Urinary bladder (tissue), 4 donors: Measurements from ENCODE around the gene CENPL. TPM values are rescaled to one million over a fixed set of nuclear protein-coding genes. Genes with fewer than 3 reads are reported as not detected.

Experiments
- DNase-seq: peaks from one replicate; pipeline ENCODE4 v3.0.0-alpha.2; 2015; ENCODE audit errors: extremely low spot score
- H3K27ac ChIP-seq: one replicate; pipeline ENCODE4 v1.5.1; 2013; ENCODE audit warnings: low read depth, mild to moderate bottlenecking, moderate library complexity
- H3K36me3 ChIP-seq: one replicate; pipeline ENCODE4 v1.6.1; 2013; ENCODE audit warnings: mild to moderate bottlenecking, moderate library complexity; ENCODE audit not compliant: insufficient read depth
- H3K4me1 ChIP-seq: one replicate; pipeline ENCODE4 v1.6.1; 2013; ENCODE audit warnings: mild to moderate bottlenecking, moderate library complexity; ENCODE audit not compliant: insufficient read depth
- H3K4me3 ChIP-seq: one replicate; pipeline ENCODE4 v1.5.1; 2013; ENCODE audit warnings: low read depth, low read length
- WGBS: extraction: QIAGEN DNeasy Blood & Tissue Kit; methylation state at CpG from one replicate; pipeline ENCODE4 v1.1.7; 2013; 5-methylcytosine and 5-hydroxymethylcytosine counted together
- polyA plus RNA-seq: library from polyadenylated mRNA; stranded (reverse); fragments of 200-250 nt; gene quantifications from one replicate; pipeline ENCODE4 v1.2.3, GENCODE V29; 2013
- total RNA-seq: library from RNA; depleted of rRNA; stranded (reverse); fragments of >200 nt; gene quantifications from one replicate; pipeline ENCODE4 v1.2.3, GENCODE V29; 2014
- donor health status: healthy with polysubstance abuse.
- donor health status: healthy.

CENPL gene
- total RNA-seq (26.3 TPM), polyA plus RNA-seq (3.7 TPM)

GRCh38 chr1:173824315-173825081 lies at the start of gene CENPL, which contains the start of gene DARS2:
Gene CENPL, minus strand, starts transcription at chr1:173824883. Its CDS starts 13,584 bp downstream, at chr1:173811299.
Gene DARS2, plus strand, starts transcription at chr1:173824673. Its CDS starts 557 bp downstream, at chr1:173825230.
- H3K36me3 ChIP-seq: no peaks in the 10 kb centered on the region
- WGBS: under 1% methylated on average over 55 of the region's 55 CpGs
- peak; percentile 97 for DNase-seq
- H3K4me1 ChIP-seq: no peaks in the 10 kb centered on the region
- peak within 1 kb of the TSS; percentile 65 for H3K4me3 ChIP-seq
- H3K27ac ChIP-seq: peak within 1 kb of the TSS; percentile 66

- WGBS: 87% methylated on average over 2 of the region's 2 CpGs
- H3K4me1 ChIP-seq: no peaks in the 10 kb centered on the region
- H3K27ac ChIP-seq: no peak overlapping the region
- no peak overlapping the region for H3K4me3 ChIP-seq
- no peaks in the 10 kb centered on the region for H3K36me3 ChIP-seq
- no peak for DNase-seq
These were observed 46.8 kb upstream of the CENPL start for GRCh38 chr1:173871500-173871899.

GRCh38 chr1:173871091-173871490 lies 46.4 kb upstream of the CENPL start:
- Histone ChIP-seq H3K4me1 (no peaks in the 10 kb centered on the region), H3K36me3 (no peaks in the 10 kb centered on the region), H3K27ac (no peak overlapping the region), H3K4me3 (no peak overlapping the region)
- WGBS: 80% methylated on average over 5 of the region's 5 CpGs
- DNase-seq: no peak

- no peak for DNase-seq
- Histone ChIP-seq H3K4me1 (no peaks in the 10 kb centered on the region), H3K36me3 (peaks cover 1% of the 10 kb centered on the region), H3K27ac (no peak overlapping the region), H3K4me3 (no peak overlapping the region)
- 86% methylated on average over 15 of the region's 15 CpGs for WGBS
These were observed 45.8 kb upstream of the CENPL start for GRCh38 chr1:173870252-173871075.

- DNase-seq: no peak
- WGBS: 3% methylated on average over 5 of the region's 5 CpGs
- Histone ChIP-seq H3K4me1 (no peaks in the 10 kb centered on the region), H3K36me3 (peaks cover 4% of the 10 kb centered on the region), H3K27ac (peak overlapping the region; percentile 96), H3K4me3 (peak overlapping the region; percentile 71)
These were observed 44.3 kb upstream of the CENPL start for GRCh38 chr1:173869021-173869359.

- Histone ChIP-seq H3K4me1 (no peaks in the 10 kb centered on the region), H3K4me3 (peak within 1 kb of the TSS; percentile 71), H3K36me3 (peaks cover 6% of the 10 kb centered on the region), H3K27ac (peak within 1 kb of the TSS; percentile 96)
- DNase-seq: peak; percentile 56
- WGBS: under 1% methylated on average over 53 of the region's 53 CpGs
These were observed 43.8 kb upstream of the CENPL start, which contains the start of gene ZBTB37 for GRCh38 chr1:173868266-173869020. Gene ZBTB37, plus strand, starts transcription at chr1:173868380. Its CDS starts 1,846 bp downstream, at chr1:173870226.

- Histone ChIP-seq H3K4me1 (no peaks in the 10 kb centered on the region), H3K27ac (peak within 1 kb of the TSS; percentile 96), H3K36me3 (peaks cover 6% of the 10 kb centered on the region), H3K4me3 (peak within 1 kb of the TSS; percentile 71)
- peak; percentile 100 for DNase-seq
- WGBS: under 1% methylated on average over 30 of the region's 30 CpGs
These were observed 43.1 kb upstream of the CENPL start, which contains the start of gene GAS5 for GRCh38 chr1:173867753-173868265. Gene GAS5, minus strand, starts transcription at chr1:173867989.

- Histone ChIP-seq H3K36me3 (peaks cover 6% of the 10 kb centered on the region), H3K4me3 (peak overlapping the region; percentile 43), H3K27ac (peak overlapping the region; percentile 93), H3K4me1 (no peaks in the 10 kb centered on the region)
- no peak for DNase-seq
- WGBS: 4% methylated on average over 32 of the region's 32 CpGs
These were observed 42.6 kb upstream of the CENPL start for GRCh38 chr1:173867141-173867752.

- no peak for DNase-seq
- Histone ChIP-seq H3K4me1 (no peaks in the 10 kb centered on the region), H3K4me3 (peak overlapping the region; percentile 43), H3K36me3 (peaks cover 6% of the 10 kb centered on the region), H3K27ac (no peak overlapping the region)
- 14% methylated on average over 2 of the region's 2 CpGs for WGBS
These were observed 41.9 kb upstream of the CENPL start for GRCh38 chr1:173866413-173867115.

- Histone ChIP-seq H3K36me3 (peaks cover 6% of the 10 kb centered on the region), H3K4me1 (no peaks in the 10 kb centered on the region), H3K27ac (no peak overlapping the region), H3K4me3 (no peak overlapping the region)
- 41% methylated on average over 4 of the region's 4 CpGs for WGBS
- no peak for DNase-seq
These were observed 40.9 kb upstream of the CENPL start for GRCh38 chr1:173865468-173866164.

GRCh38 chr1:173864179-173864867 lies 39.6 kb upstream of the CENPL start:
- H3K4me3 ChIP-seq: no peak overlapping the region
- no peak overlapping the region for H3K27ac ChIP-seq
- peaks cover 6% of the 10 kb centered on the region for H3K36me3 ChIP-seq
- WGBS: 86% methylated on average over 5 of the region's 5 CpGs
- H3K4me1 ChIP-seq: no peaks in the 10 kb centered on the region
- no peak for DNase-seq
